ENCODE measurements around the gene RILPL1.

RILPL1 gene

GRCh38 chr12:123428591-123428990, 104.9 kb downstream of the RILPL1 start:
- TF ChIP-seq TAF1 (IDR thresholded peaks at IDR 0.05; ENCODE audit: borderline replicate concordance, insufficient read depth, low read length), result no peak
- TF ChIP-seq FOXP2 (optimal IDR thresholded peaks at IDR 0.05; ENCODE audit: borderline replicate concordance, extremely low read depth, extremely low read length, insufficient read depth), result no peak
- no peak for TF ChIP-seq POLR2AphosphoS5 (IDR thresholded peaks at IDR 0.05; ENCODE audit: low read depth, low read length)
- no peak for TF ChIP-seq SIN3A (IDR thresholded peaks at IDR 0.05; ENCODE audit: borderline replicate concordance, insufficient read depth, low read length)
- TF ChIP-seq, protein P1, sequence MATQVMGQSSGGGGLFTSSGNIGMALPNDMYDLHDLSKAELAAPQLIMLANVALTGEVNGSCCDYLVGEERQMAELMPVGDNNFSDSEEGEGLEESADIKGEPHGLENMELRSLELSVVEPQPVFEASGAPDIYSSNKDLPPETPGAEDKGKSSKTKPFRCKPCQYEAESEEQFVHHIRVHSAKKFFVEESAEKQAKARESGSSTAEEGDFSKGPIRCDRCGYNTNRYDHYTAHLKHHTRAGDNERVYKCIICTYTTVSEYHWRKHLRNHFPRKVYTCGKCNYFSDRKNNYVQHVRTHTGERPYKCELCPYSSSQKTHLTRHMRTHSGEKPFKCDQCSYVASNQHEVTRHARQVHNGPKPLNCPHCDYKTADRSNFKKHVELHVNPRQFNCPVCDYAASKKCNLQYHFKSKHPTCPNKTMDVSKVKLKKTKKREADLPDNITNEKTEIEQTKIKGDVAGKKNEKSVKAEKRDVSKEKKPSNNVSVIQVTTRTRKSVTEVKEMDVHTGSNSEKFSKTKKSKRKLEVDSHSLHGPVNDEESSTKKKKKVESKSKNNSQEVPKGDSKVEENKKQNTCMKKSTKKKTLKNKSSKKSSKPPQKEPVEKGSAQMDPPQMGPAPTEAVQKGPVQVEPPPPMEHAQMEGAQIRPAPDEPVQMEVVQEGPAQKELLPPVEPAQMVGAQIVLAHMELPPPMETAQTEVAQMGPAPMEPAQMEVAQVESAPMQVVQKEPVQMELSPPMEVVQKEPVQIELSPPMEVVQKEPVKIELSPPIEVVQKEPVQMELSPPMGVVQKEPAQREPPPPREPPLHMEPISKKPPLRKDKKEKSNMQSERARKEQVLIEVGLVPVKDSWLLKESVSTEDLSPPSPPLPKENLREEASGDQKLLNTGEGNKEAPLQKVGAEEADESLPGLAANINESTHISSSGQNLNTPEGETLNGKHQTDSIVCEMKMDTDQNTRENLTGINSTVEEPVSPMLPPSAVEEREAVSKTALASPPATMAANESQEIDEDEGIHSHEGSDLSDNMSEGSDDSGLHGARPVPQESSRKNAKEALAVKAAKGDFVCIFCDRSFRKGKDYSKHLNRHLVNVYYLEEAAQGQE (IDR thresholded peaks at IDR 0.05; ENCODE audit: insufficient read depth in 1 of 2, low read depth in 2 of 2, low read length in 2 of 2), result no peak

DNA sequence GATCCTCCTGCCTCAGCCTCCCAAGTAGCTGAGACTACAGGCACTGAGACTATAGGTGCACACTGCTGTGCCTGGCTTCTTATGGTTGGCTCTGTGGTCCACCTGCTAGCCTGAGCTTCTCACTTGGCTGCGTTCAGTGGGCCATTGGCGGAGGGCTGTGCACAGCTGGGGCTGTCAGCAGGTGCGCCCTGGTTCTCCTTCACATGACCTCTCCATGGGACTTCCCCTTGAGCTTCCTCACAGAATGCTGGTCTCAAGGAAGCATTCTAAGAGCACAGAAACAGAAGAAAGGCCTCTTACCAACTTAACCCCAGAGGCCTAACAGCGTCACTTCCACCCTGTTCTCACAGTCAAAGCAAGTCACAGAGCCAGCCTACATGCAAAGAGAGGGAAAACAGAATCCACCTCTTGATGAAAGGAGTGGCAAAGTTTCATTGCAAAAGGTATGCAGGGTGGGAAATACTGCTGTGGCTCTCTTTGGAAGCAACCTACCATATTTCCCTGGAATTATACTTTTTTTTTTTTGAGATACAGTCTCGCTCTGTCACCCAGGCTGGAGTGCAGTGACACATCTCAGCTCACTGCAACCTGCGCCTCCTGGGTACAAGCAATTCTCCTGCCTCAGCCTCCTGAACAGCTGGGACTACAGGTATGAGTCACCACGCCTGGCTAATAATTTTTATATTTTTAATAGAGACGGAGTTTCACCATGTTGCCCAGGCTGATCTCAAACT, 106.3 kb downstream of the RILPL1 start:
- TF ChIP-seq SIN3A (IDR thresholded peaks at IDR 0.05; ENCODE audit: borderline replicate concordance, insufficient read depth, low read length), result no peak
- TF ChIP-seq, protein P1 (IDR thresholded peaks at IDR 0.05; ENCODE audit: insufficient read depth in 1 of 2, low read depth in 2 of 2, low read length in 2 of 2), result no peak
- no peak for TF ChIP-seq POLR2AphosphoS5 (IDR thresholded peaks at IDR 0.05; ENCODE audit: low read depth, low read length)
- TF ChIP-seq FOXP2 (optimal IDR thresholded peaks at IDR 0.05; ENCODE audit: borderline replicate concordance, extremely low read depth, extremely low read length, insufficient read depth), result no peak

DNA sequence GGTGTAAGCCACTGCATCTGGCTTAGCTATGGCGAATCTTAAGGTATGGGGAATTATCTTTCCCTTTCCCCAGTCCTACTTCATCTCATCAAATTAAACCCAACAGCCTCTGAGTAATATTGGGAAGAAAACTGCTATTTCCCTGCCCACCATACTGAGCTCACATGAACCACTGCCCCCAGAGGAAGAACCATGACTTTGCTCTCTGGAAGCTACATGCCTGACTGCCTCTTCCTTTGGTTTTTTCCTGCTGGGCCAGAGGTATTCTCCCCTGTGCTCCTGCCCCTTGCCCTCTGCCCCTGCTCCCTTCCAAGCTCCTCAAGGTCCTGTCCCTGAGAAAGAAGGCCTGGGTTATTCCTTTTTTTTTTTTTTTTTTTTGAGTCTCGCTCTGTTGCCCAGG, 112.2 kb downstream of the RILPL1 start:
- TF ChIP-seq FOXP2 (optimal IDR thresholded peaks at IDR 0.05; ENCODE audit: borderline replicate concordance, extremely low read depth, extremely low read length, insufficient read depth) (no peak), TAF1 (IDR thresholded peaks at IDR 0.05; ENCODE audit: borderline replicate concordance, insufficient read depth, low read length) (no peak), POLR2AphosphoS5 (IDR thresholded peaks at IDR 0.05; ENCODE audit: low read depth, low read length) (no peak), SIN3A (IDR thresholded peaks at IDR 0.05; ENCODE audit: borderline replicate concordance, insufficient read depth, low read length) (no peak)
- TF ChIP-seq, protein P1 (IDR thresholded peaks at IDR 0.05; ENCODE audit: insufficient read depth in 1 of 2, low read depth in 2 of 2, low read length in 2 of 2), result no peak
